Upper lobe of left lung (tissue), 4 donors: ENCODE measurements around the gene RBBP6.

ENCODE experiments used
- CTCF ChIP-seq, 6 experiments: fragments of 450-650 bp in 4 of 6; fragments of 200-600 bp in 2 of 6; sonication (generic) in 2 of 6; IDR thresholded peaks; one replicate each; pipeline ENCODE4 v1.5.1; 2016 to 2019; ENCODE audit warnings: antibody characterized with exemption in 6 of 6
- EP300 ChIP-seq, 4 donors: sonication (generic); formaldehyde crosslinking; IDR thresholded peaks; one replicate each; pipeline ENCODE4 v1.5.1; 2017; ENCODE audit warnings: antibody characterized with exemption in 4 of 4, control low read depth in 2 of 4
- POLR2A ChIP-seq, 4 donors: fragments of 450-650 bp; IDR thresholded peaks; one replicate each; pipeline ENCODE4 v1.5.1; 2016 to 2017; ENCODE audit warnings: antibody characterized with exemption in 4 of 4, mild to moderate bottlenecking in 2 of 4
- POLR2AphosphoS5 ChIP-seq, 2 donors: sonication (generic); formaldehyde crosslinking; IDR thresholded peaks; one replicate each; pipeline ENCODE4 v1.5.1; 2017; ENCODE audit warnings: antibody characterized with exemption in 2 of 2

- no peak for TF ChIP-seq CTCF (IDR thresholded peaks at IDR 0.05)
- TF ChIP-seq POLR2AphosphoS5 (IDR thresholded peaks at IDR 0.05), result no peak
- no peak for TF ChIP-seq POLR2A (IDR thresholded peaks at IDR 0.05)
- no peak for TF ChIP-seq EP300 (IDR thresholded peaks at IDR 0.05)
These were observed 5.3 kb downstream of the RBBP6 start for GRCh38 chr16:24544640-24545039.
